ENCODE measurements around the gene RNF130. TPM values are rescaled to one million over a fixed set of nuclear protein-coding genes. Genes with fewer than 3 reads are reported as not detected.
"Not testable (repeated sequence)": the region's sequence is repeated elsewhere in the genome, so short reads cannot be mapped to it uniquely, and the experiment has no call there.

RNF130 gene
- total RNA-seq, 1 donor from 2014 or later = 19.8 TPM

GRCh38 chr5:179963375-179963774 lies 108.2 kb downstream of the RNF130 start:
- no peak overlapping the region for H3K27ac ChIP-seq (ENCODE audit: low read depth, low read length)
- no peaks in the 10 kb centered on the region for H3K4me1 ChIP-seq (ENCODE audit: control insufficient read depth in 3 of 3, insufficient read depth in 3 of 3, low read length in 3 of 3)
- no peaks in the 10 kb centered on the region for H3K9me3 ChIP-seq (ENCODE audit: control insufficient read depth in 3 of 3, low read length in 3 of 3)
- no peaks in the 10 kb centered on the region for H3K27me3 ChIP-seq (ENCODE audit: control insufficient read depth in 3 of 3, insufficient read depth in 3 of 3, low read length in 3 of 3)
- H3K36me3 ChIP-seq (ENCODE audit: control insufficient read depth in 3 of 3, insufficient read depth in 3 of 3, low read length in 3 of 3) = peaks cover 16 to 43% (median 36%) of the 10 kb centered on the region in 3 donors
- no peak overlapping the region for H3K4me3 ChIP-seq (ENCODE audit: low read length in 3 of 3)
- no peak overlapping the region for H3K9ac ChIP-seq (ENCODE audit: low read depth in 1 of 3, low read length in 3 of 3)

DNA sequence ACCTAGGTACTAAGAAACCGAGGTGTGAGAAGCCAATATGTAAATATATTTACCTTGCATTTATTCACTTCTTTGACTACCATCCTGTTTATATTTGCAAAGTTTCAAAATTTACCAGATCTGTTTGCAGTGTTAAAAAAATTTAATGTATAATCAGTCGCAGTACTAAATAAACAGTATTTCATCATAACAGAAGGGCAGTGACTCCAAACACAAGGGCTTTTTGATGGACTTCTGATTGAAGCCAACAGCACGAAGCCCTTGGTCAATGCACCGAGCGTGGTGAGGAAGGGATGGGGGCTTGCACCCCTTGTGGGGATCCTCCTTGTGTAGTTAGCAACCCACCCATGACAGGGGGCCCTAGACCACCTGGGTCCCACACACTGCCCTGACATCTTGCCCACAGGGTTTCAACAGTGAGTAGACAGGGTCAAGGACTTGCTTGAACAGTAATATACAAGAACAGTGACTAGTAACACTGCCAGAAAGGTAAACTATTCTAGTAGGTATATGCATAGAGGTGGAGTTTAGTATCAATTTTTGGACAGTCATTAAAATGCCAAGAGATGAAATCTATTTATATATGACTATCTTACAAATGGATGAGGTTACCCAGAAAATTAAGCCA lies 111.2 kb downstream of the RNF130 start:
- Histone ChIP-seq H3K9me3 (ENCODE audit: control insufficient read depth in 3 of 3, low read length in 3 of 3) (no peaks in the 10 kb centered on the region), H3K4me3 (ENCODE audit: low read length in 3 of 3) (no peak overlapping the region), H3K36me3 (ENCODE audit: control insufficient read depth in 3 of 3, insufficient read depth in 3 of 3, low read length in 3 of 3) (peaks cover 9 to 29% (median 22%) of the 10 kb centered on the region in 3 donors), H3K27me3 (ENCODE audit: control insufficient read depth in 3 of 3, insufficient read depth in 3 of 3, low read length in 3 of 3) (no peaks in the 10 kb centered on the region), H3K9ac (ENCODE audit: low read depth in 1 of 3, low read length in 3 of 3) (no peak overlapping the region), H3K27ac (ENCODE audit: low read depth, low read length) (no peak overlapping the region), H3K4me1 (ENCODE audit: control insufficient read depth in 3 of 3, insufficient read depth in 3 of 3, low read length in 3 of 3) (no peaks in the 10 kb centered on the region)

DNA sequence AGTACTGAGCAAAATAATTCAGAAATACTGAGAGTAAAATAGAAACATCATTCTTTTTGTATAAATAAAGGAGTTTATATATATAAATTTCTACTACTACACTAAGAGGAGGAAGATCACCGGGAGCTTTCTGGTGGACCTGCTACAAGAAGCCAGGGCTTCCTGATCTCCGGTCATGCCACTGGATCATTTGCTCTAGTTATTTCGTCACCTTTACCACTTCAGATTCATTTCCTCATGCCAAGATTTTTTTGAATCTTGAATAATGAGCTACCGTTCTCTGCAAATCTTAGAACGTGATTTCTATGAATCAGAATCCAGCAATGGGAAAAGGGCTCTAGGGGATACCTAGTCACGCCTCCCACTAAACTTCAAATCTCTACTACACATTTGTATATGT lies 111.9 kb downstream of the RNF130 start:
- Histone ChIP-seq H3K4me3 (ENCODE audit: low read length in 3 of 3) (no peak overlapping the region), H3K9ac (ENCODE audit: low read depth in 1 of 3, low read length in 3 of 3) (no peak overlapping the region), H3K36me3 (ENCODE audit: control insufficient read depth in 3 of 3, insufficient read depth in 3 of 3, low read length in 3 of 3) (peaks cover 9 to 24% (median 22%) of the 10 kb centered on the region in 3 donors), H3K4me1 (ENCODE audit: control insufficient read depth in 3 of 3, insufficient read depth in 3 of 3, low read length in 3 of 3) (no peaks in the 10 kb centered on the region), H3K27me3 (ENCODE audit: control insufficient read depth in 3 of 3, insufficient read depth in 3 of 3, low read length in 3 of 3) (no peaks in the 10 kb centered on the region), H3K27ac (ENCODE audit: low read depth, low read length) (no peak overlapping the region), H3K9me3 (ENCODE audit: control insufficient read depth in 3 of 3, low read length in 3 of 3) (no peaks in the 10 kb centered on the region)

DNA sequence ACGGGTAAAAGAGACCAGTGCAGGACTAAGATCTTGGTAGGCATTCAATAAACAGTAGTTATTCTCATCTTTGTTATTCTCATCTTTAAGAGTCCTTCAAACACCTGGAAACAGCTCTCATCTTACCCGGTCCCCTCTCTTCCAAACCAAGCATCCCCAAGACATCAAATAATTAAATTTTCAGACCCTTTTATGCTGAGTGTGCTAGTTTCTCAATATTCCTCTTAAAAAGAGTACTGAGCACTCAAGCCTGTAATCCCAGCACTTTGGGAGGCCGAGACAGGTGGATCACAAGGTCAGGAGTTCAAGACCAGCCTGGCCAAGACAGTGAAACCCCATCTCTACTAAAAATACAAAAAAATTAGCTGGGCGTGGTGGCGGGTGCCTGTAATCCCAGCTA lies 112.4 kb downstream of the RNF130 start:
- H3K27ac ChIP-seq (ENCODE audit: low read depth, low read length); H3K4me1 ChIP-seq (ENCODE audit: control insufficient read depth in 3 of 3, insufficient read depth in 3 of 3, low read length in 3 of 3); H3K27me3 ChIP-seq (ENCODE audit: control insufficient read depth in 3 of 3, insufficient read depth in 3 of 3, low read length in 3 of 3); H3K4me3 ChIP-seq (ENCODE audit: low read length in 3 of 3); H3K9ac ChIP-seq (ENCODE audit: low read depth in 1 of 3, low read length in 3 of 3); H3K9me3 ChIP-seq (ENCODE audit: control insufficient read depth in 3 of 3, low read length in 3 of 3): not testable (repeated sequence)
- H3K36me3 ChIP-seq (ENCODE audit: control insufficient read depth in 3 of 3, insufficient read depth in 3 of 3, low read length in 3 of 3) = peaks cover 9 to 24% (median 22%) of the 10 kb centered on the region in 3 donors

DNA sequence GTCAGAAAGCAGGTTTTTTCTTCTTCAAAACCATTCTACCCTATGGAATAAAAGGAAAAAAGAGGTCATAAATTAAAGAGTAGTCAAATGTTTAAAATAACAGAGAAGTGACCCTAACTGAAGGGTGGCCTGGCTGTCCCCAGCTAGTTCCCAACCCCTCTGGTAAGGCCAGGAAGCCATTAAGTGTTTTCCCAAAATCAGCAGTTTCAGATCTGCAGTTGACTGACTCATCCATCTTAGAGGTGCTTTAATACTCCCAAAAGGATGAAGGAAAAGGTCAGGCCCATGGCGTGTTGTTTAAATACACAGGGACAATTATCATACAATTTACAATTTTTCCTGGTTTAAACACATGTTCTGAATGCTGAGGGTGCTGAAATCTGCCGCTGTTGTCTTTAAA lies 115.9 kb downstream of the RNF130 start:
- no peak overlapping the region for H3K4me3 ChIP-seq (ENCODE audit: low read length in 3 of 3)
- no peak overlapping the region for H3K9ac ChIP-seq (ENCODE audit: low read depth in 1 of 3, low read length in 3 of 3)
- H3K9me3 ChIP-seq (ENCODE audit: control insufficient read depth in 3 of 3, low read length in 3 of 3) = no peaks in the 10 kb centered on the region
- no peak overlapping the region for H3K27ac ChIP-seq (ENCODE audit: low read depth, low read length)
- peaks cover 0 to 3% (median 2%) of the 10 kb centered on the region in 3 donors for H3K4me1 ChIP-seq (ENCODE audit: control insufficient read depth in 3 of 3, insufficient read depth in 3 of 3, low read length in 3 of 3)
- no peaks in the 10 kb centered on the region for H3K27me3 ChIP-seq (ENCODE audit: control insufficient read depth in 3 of 3, insufficient read depth in 3 of 3, low read length in 3 of 3)
- H3K36me3 ChIP-seq (ENCODE audit: control insufficient read depth in 3 of 3, insufficient read depth in 3 of 3, low read length in 3 of 3) = peaks cover 3 to 5% (median 3%) of the 10 kb centered on the region in 3 donors

DNA sequence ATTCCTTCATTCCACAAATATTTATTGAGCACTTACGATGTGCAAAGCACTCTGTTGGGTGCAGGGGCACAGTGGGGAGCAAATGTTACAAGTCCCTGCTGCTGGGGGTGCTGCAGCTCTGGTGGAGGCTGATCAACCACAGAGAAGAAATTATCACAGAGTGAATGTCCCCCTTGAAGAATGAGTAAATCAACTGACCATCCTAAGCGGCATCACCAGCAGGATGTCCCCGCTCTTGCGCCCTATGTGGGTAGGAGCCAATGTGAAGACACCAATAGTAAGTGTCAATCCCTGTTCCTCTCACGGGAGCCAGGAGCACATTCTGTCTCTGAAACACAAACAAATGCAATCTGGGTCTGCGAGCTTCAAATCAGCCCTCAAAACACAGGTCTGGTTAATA lies 116.5 kb downstream of the RNF130 start:
- Histone ChIP-seq H3K27me3 (ENCODE audit: control insufficient read depth in 3 of 3, insufficient read depth in 3 of 3, low read length in 3 of 3) (no peaks in the 10 kb centered on the region), H3K36me3 (ENCODE audit: control insufficient read depth in 3 of 3, insufficient read depth in 3 of 3, low read length in 3 of 3) (peaks cover 0 to 5% (median 0%) of the 10 kb centered on the region in 3 donors), H3K9ac (ENCODE audit: low read depth in 1 of 3, low read length in 3 of 3) (no peak overlapping the region), H3K9me3 (ENCODE audit: control insufficient read depth in 3 of 3, low read length in 3 of 3) (no peaks in the 10 kb centered on the region), H3K27ac (ENCODE audit: low read depth, low read length) (no peak overlapping the region), H3K4me1 (ENCODE audit: control insufficient read depth in 3 of 3, insufficient read depth in 3 of 3, low read length in 3 of 3) (peaks cover 0 to 3% (median 2%) of the 10 kb centered on the region in 3 donors), H3K4me3 (ENCODE audit: low read length in 3 of 3) (no peak overlapping the region)

GRCh38 chr5:179954434-179954833 lies 117.1 kb downstream of the RNF130 start:
- peaks cover 0 to 5% (median 0%) of the 10 kb centered on the region in 3 donors for H3K36me3 ChIP-seq (ENCODE audit: control insufficient read depth in 3 of 3, insufficient read depth in 3 of 3, low read length in 3 of 3)
- H3K9me3 ChIP-seq (ENCODE audit: control insufficient read depth in 3 of 3, low read length in 3 of 3) = no peaks in the 10 kb centered on the region
- no peak overlapping the region for H3K27ac ChIP-seq (ENCODE audit: low read depth, low read length)
- peaks cover 0 to 3% (median 2%) of the 10 kb centered on the region in 3 donors for H3K4me1 ChIP-seq (ENCODE audit: control insufficient read depth in 3 of 3, insufficient read depth in 3 of 3, low read length in 3 of 3)
- no peak overlapping the region for H3K9ac ChIP-seq (ENCODE audit: low read depth in 1 of 3, low read length in 3 of 3)
- no peaks in the 10 kb centered on the region for H3K27me3 ChIP-seq (ENCODE audit: control insufficient read depth in 3 of 3, insufficient read depth in 3 of 3, low read length in 3 of 3)
- H3K4me3 ChIP-seq (ENCODE audit: low read length in 3 of 3) = no peak overlapping the region

- Histone ChIP-seq H3K27ac (ENCODE audit: low read depth, low read length) (no peak overlapping the region), H3K27me3 (ENCODE audit: control insufficient read depth in 3 of 3, insufficient read depth in 3 of 3, low read length in 3 of 3) (no peaks in the 10 kb centered on the region), H3K9me3 (ENCODE audit: control insufficient read depth in 3 of 3, low read length in 3 of 3) (no peaks in the 10 kb centered on the region), H3K36me3 (ENCODE audit: control insufficient read depth in 3 of 3, insufficient read depth in 3 of 3, low read length in 3 of 3) (peaks cover 0 to 5% (median 0%) of the 10 kb centered on the region in 3 donors), H3K4me1 (ENCODE audit: control insufficient read depth in 3 of 3, insufficient read depth in 3 of 3, low read length in 3 of 3) (peaks cover 0 to 3% (median 2%) of the 10 kb centered on the region in 3 donors), H3K4me3 (ENCODE audit: low read length in 3 of 3) (no peak overlapping the region), H3K9ac (ENCODE audit: low read depth in 1 of 3, low read length in 3 of 3) (no peak overlapping the region)
These were observed 117.6 kb downstream of the RNF130 start for GRCh38 chr5:179953987-179954386.

GRCh38 chr5:179936976-179937681 lies 134.4 kb downstream of the RNF130 start:
- Histone ChIP-seq H3K27me3 (ENCODE audit: control insufficient read depth in 3 of 3, insufficient read depth in 3 of 3, low read length in 3 of 3) (no peaks in the 10 kb centered on the region), H3K4me1 (ENCODE audit: control insufficient read depth in 3 of 3, insufficient read depth in 3 of 3, low read length in 3 of 3) (no peaks in the 10 kb centered on the region), H3K9ac (ENCODE audit: low read depth in 1 of 3, low read length in 3 of 3) (no peak overlapping the region), H3K4me3 (ENCODE audit: low read length in 3 of 3) (no peak overlapping the region), H3K27ac (ENCODE audit: low read depth, low read length) (no peak overlapping the region), H3K36me3 (ENCODE audit: control insufficient read depth in 3 of 3, insufficient read depth in 3 of 3, low read length in 3 of 3) (no peaks in the 10 kb centered on the region), H3K9me3 (ENCODE audit: control insufficient read depth in 3 of 3, low read length in 3 of 3) (no peaks in the 10 kb centered on the region)

GRCh38 chr5:179930788-179931473 lies 140.6 kb downstream of the RNF130 start:
- Histone ChIP-seq H3K27me3 (ENCODE audit: control insufficient read depth in 3 of 3, insufficient read depth in 3 of 3, low read length in 3 of 3) (no peaks in the 10 kb centered on the region), H3K4me3 (ENCODE audit: low read length in 3 of 3) (no peak overlapping the region), H3K9ac (ENCODE audit: low read depth in 1 of 3, low read length in 3 of 3) (no peak overlapping the region), H3K36me3 (ENCODE audit: control insufficient read depth in 3 of 3, insufficient read depth in 3 of 3, low read length in 3 of 3) (no peaks in the 10 kb centered on the region), H3K27ac (ENCODE audit: low read depth, low read length) (no peak overlapping the region), H3K9me3 (ENCODE audit: control insufficient read depth in 3 of 3, low read length in 3 of 3) (no peaks in the 10 kb centered on the region), H3K4me1 (ENCODE audit: control insufficient read depth in 3 of 3, insufficient read depth in 3 of 3, low read length in 3 of 3) (no peaks in the 10 kb centered on the region)
